Loucy (cell line): Measurements from ENCODE around the gene TCEANC2.

Source experiments
- EZH2phosphoT487 ChIP-seq: fragments of 200-600 bp; IDR thresholded peaks from 2 replicates; pipeline ENCODE4 v1.6.1; 2018; ENCODE audit warnings: antibody characterized with exemption, mild to moderate bottlenecking, moderate library complexity, borderline replicate concordance
- TF ChIP-seq, protein P1 (sequence below): fragments of 200-600 bp; sonication (generic); conservative IDR thresholded peaks from 2 replicates; pipeline ENCODE4 v1.5.1; 2014; ENCODE audit warnings: mild to moderate bottlenecking, antibody characterized with exemption, low read length

- TF ChIP-seq, protein P1, sequence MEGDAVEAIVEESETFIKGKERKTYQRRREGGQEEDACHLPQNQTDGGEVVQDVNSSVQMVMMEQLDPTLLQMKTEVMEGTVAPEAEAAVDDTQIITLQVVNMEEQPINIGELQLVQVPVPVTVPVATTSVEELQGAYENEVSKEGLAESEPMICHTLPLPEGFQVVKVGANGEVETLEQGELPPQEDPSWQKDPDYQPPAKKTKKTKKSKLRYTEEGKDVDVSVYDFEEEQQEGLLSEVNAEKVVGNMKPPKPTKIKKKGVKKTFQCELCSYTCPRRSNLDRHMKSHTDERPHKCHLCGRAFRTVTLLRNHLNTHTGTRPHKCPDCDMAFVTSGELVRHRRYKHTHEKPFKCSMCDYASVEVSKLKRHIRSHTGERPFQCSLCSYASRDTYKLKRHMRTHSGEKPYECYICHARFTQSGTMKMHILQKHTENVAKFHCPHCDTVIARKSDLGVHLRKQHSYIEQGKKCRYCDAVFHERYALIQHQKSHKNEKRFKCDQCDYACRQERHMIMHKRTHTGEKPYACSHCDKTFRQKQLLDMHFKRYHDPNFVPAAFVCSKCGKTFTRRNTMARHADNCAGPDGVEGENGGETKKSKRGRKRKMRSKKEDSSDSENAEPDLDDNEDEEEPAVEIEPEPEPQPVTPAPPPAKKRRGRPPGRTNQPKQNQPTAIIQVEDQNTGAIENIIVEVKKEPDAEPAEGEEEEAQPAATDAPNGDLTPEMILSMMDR, result no peak
- TF ChIP-seq EZH2phosphoT487, result no peak
Observed at GRCh38 chr1:54136269-54136896, 83.0 kb downstream of the TCEANC2 start.
